ENCODE results near the gene SLC44A3. TPM values are rescaled to one million over a fixed set of nuclear protein-coding genes. Genes with fewer than 3 reads are reported as not detected.

The SLC44A3 gene
- total RNA-seq, 2 donors from 2014 or later: 3.7 to 5.4 TPM

- intact Hi-C loops (cut with DNase I): loop anchor here in 1 of 2 donors (10.0 kb wide), 1 partner anchor 55 kb away; no protein-coding TSS in a partner anchor
- ATAC-seq (peak in 1 of 2 donors; percentile 11), DNase-seq (no peak)
Measured at GRCh38 chr1:94920061-94920460, 99.9 kb downstream of the SLC44A3 start.

- ATAC-seq (no peak), DNase-seq (no peak)
- intact Hi-C loops (cut with DNase I): loop anchor here in 1 of 2 donors (10.0 kb wide), 1 partner anchor 57 kb away; no protein-coding TSS in a partner anchor
Measured at GRCh38 chr1:94921977-94922376, 101.8 kb downstream of the SLC44A3 start.

GRCh38 chr1:94922761-94923331 lies 102.7 kb downstream of the SLC44A3 start:
- DNase-seq (no peak), ATAC-seq (no peak)
- intact Hi-C loops (cut with DNase I): loop anchor here in 1 of 2 donors (10.0 kb wide), 1 partner anchor 58 kb away; no protein-coding TSS in a partner anchor

GRCh38 chr1:94925004-94925403 lies 104.8 kb downstream of the SLC44A3 start:
- intact Hi-C loops (cut with DNase I): loop anchor here (5.0 to 10.0 kb wide), 4 partner anchors 37 to 117 kb away; no protein-coding TSS in a partner anchor
- ATAC-seq: no peak
- DNase-seq: no peak

GRCh38 chr1:94925561-94926125 lies 105.5 kb downstream of the SLC44A3 start:
- ATAC-seq (peak; percentile 31 to 64), DNase-seq (peak; percentile 82)
- intact Hi-C loops (cut with DNase I): loop anchor here (2.0 to 10.0 kb wide), 5 partner anchors 37 to 117 kb away; no protein-coding TSS in a partner anchor

GRCh38 chr1:94926126-94926914 lies 106.2 kb downstream of the SLC44A3 start:
- intact Hi-C loops (cut with DNase I): loop anchor here (2.0 to 10.0 kb wide), 5 partner anchors 36 to 116 kb away; no protein-coding TSS in a partner anchor

GRCh38 chr1:94926915-94927404 lies 106.8 kb downstream of the SLC44A3 start, which contains the start of gene CNN3:
Gene CNN3 (minus strand): TSS chr1:94927110. CDS start chr1:94926894, 216 bp downstream.
- ATAC-seq (peak; percentile 94 to 95), DNase-seq (peak; percentile 94)
- intact Hi-C loops (cut with DNase I): loop anchor here (2.0 to 10.0 kb wide), 5 partner anchors 35 to 115 kb away; no protein-coding TSS in a partner anchor

More at GRCh38 chr1:94926126-94926914, 106.2 kb downstream of the SLC44A3 start:
- peak; percentile 70 for DNase-seq
- ATAC-seq: peak; percentile 60 to 70

GRCh38 chr1:94927405-94928175 lies 107.4 kb downstream of the SLC44A3 start:
- ATAC-seq (no peak), DNase-seq (no peak)
- intact Hi-C loops (cut with DNase I): loop anchor here (2.0 to 10.0 kb wide), 5 partner anchors 35 to 115 kb away; no protein-coding TSS in a partner anchor

- intact Hi-C loops (cut with DNase I): loop anchor here (5.0 to 10.0 kb wide), 4 partner anchors 34 to 114 kb away; no protein-coding TSS in a partner anchor
- no peak for DNase-seq
- no peak for ATAC-seq
Measured at GRCh38 chr1:94928293-94928939, 108.3 kb downstream of the SLC44A3 start.

GRCh38 chr1:94929351-94930217 lies 109.4 kb downstream of the SLC44A3 start:
- DNase-seq (no peak), ATAC-seq (no peak)
- intact Hi-C loops (cut with DNase I): loop anchor here (5.0 to 10.0 kb wide), 4 partner anchors 33 to 113 kb away; no protein-coding TSS in a partner anchor

GRCh38 chr1:94931254-94931841 lies 111.2 kb downstream of the SLC44A3 start:
- DNase-seq (no peak), ATAC-seq (no peak)
- intact Hi-C loops (cut with DNase I): no loop called here

- DNase-seq: no peak
- ATAC-seq: no peak
- intact Hi-C loops (cut with DNase I): no loop called here
Measured at GRCh38 chr1:94934551-94934950, 114.4 kb downstream of the SLC44A3 start.

- ATAC-seq (no peak), DNase-seq (no peak)
- intact Hi-C loops (cut with DNase I): no loop called here
Measured at GRCh38 chr1:94935034-94935433, 114.9 kb downstream of the SLC44A3 start.

- no peak for ATAC-seq
- intact Hi-C loops (cut with DNase I): no loop called here
- no peak for DNase-seq
Measured at GRCh38 chr1:94935476-94935875, 115.3 kb downstream of the SLC44A3 start.

- no peak for ATAC-seq
- intact Hi-C loops (cut with DNase I): no loop called here
- DNase-seq: no peak
Measured at GRCh38 chr1:94936861-94937620, 116.9 kb downstream of the SLC44A3 start.

- DNase-seq (no peak), ATAC-seq (no peak)
- intact Hi-C loops (cut with DNase I): no loop called here
Measured at GRCh38 chr1:94937820-94938219, 117.7 kb downstream of the SLC44A3 start.
